Measurements from ENCODE around the gene LEF1. TPM values are rescaled to one million over a fixed set of nuclear protein-coding genes. Genes with fewer than 3 reads are reported as not detected.
A peak's percentile ranks its signal among the peaks of the same experiment; 100 is the strongest.

LEF1 gene
- total RNA-seq, 5 donors from 2014 or later (not counting 1 experiment from before 2014, with no cell fraction given) = 412 to 776 (median 500) TPM

DNA sequence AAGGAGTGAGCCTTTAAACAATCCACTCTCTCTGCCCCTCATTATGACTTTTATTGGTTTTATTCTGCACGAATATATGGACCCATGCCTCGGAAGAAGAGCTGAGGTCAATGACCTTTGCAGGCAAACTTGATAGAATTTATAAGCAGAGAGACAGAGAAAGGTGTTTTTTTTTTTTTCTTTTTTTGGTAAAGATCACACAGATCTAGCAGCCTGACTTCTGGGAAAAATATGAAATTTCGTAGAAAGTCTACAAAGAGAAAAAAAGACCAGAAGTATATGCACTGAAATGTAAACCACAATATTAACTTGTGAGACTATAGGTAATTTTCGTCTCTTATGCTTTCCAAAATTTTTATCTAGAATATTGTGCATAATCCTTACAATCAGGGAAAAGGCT is 61.6 kb downstream of the LEF1 start:
- CTCF ChIA-PET = interaction anchor here (0.9 to 2.8 kb wide), 5 partner anchors 10 to 88 kb away, joined by 3 to 12 read pairs (median 3); no protein-coding TSS in a partner anchor
- Histone ChIP-seq H3K36me3 (ENCODE audit: control insufficient read depth in 2 of 2, extremely low read depth in 1 of 2, insufficient read depth in 1 of 2, low read length in 1 of 2) (peaks cover 0 to 33% of the 10 kb centered on the region in 2 donors), H3K4me3 (ENCODE audit: control insufficient read depth in 1 of 2, extremely low read depth in 1 of 2, low read length in 1 of 2) (no peak overlapping the region), H3K27ac (ENCODE audit: low read length) (peak overlapping the region; percentile 83), H3K4me1 (ENCODE audit: control insufficient read depth in 1 of 2, extremely low read depth in 1 of 2, insufficient read depth in 2 of 2, low read length in 2 of 2) (peaks cover 67 to 88% of the 10 kb centered on the region in 2 experiments), H3K9me3 (no peaks in the 10 kb centered on the region), H3K27me3 (replicated peaks in 1 of 2; ENCODE audit: control insufficient read depth in 2 of 2, extremely low read depth in 1 of 2, insufficient read depth in 2 of 2, low read length in 1 of 2) (no peaks in the 10 kb centered on the region)
- Mint-ChIP-seq H3K4me1 (peaks cover 93 to 96% (median 96%) of the 10 kb centered on the region in 3 donors), H3K36me3 (peaks cover 54% of the 10 kb centered on the region), H3K4me3 (peak overlapping the region; percentile 28 to 67 (median 44)), H3K27me3 (no peaks in the 10 kb centered on the region), H3K9me3 (no peaks in the 10 kb centered on the region), H3K27ac (peak overlapping the region; percentile 85 to 97)
- POLR2A ChIA-PET = interaction anchor here (0.6 to 1.8 kb wide), 8 partner anchors 8 to 54 kb away, joined by 3 to 7 read pairs (median 4); no protein-coding TSS in a partner anchor
- peak in 1 of 35 experiments; percentile 30 for DNase-seq
- no CpG with 5 or more reads among the region's 4 CpGs for WGBS (ENCODE audit: insufficient coverage)
- peak in 2 of 4 experiments; percentile 3 to 16 for ATAC-seq (replicated peaks in 1 of 4)

DNA sequence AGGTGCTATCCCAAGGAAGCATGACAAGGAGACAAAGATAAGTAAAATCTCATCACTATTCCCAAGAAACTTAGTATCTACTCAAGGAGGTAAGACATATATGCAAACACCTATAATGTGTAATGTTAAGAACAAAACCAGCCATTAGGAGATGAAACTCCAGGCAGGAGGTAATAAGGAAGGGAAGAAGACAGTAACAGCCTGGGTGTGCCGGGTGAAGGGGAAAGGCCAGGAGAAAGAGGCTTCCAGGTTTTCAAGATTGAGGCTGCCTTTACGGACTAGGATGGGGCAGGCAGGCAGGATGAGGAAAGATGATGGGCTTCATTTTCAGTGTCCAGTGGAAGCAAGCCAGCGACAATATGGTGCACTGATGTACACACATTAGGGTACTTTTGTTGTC is 62.5 kb downstream of the LEF1 start:
- H3K36me3 ChIP-seq (ENCODE audit: control insufficient read depth in 2 of 2, extremely low read depth in 1 of 2, insufficient read depth in 1 of 2, low read length in 1 of 2) = peaks cover 0 to 28% of the 10 kb centered on the region in 2 donors
- H3K4me1 ChIP-seq (ENCODE audit: control insufficient read depth in 1 of 2, extremely low read depth in 1 of 2, insufficient read depth in 2 of 2, low read length in 2 of 2) = peaks cover 63 to 86% of the 10 kb centered on the region in 2 experiments
- H3K4me3 Mint-ChIP-seq = peak overlapping the region; percentile 28 to 67 (median 44)
- DNase-seq (no peak), ATAC-seq (replicated peaks in 1 of 4) (no peak)
- 90% methylated on average over 3 of the region's 3 CpGs for WGBS (ENCODE audit: insufficient coverage)
- no peaks in the 10 kb centered on the region for H3K27me3 Mint-ChIP-seq
- peak overlapping the region; percentile 85 to 97 for H3K27ac Mint-ChIP-seq
- peaks cover 55% of the 10 kb centered on the region for H3K36me3 Mint-ChIP-seq
- no peaks in the 10 kb centered on the region for H3K9me3 ChIP-seq
- ChIA-PET POLR2A (interaction anchor here in 1 of 2 donors (1.0 kb wide), 2 partner anchors 26 to 53 kb away, joined by 3 read pairs; no protein-coding TSS in a partner anchor), CTCF (interaction anchor here in 1 of 2 donors (0.6 kb wide), 1 partner anchor 27 kb away, joined by 5 read pairs; no protein-coding TSS in a partner anchor)
- H3K4me1 Mint-ChIP-seq = peaks cover 93 to 96% (median 96%) of the 10 kb centered on the region in 3 donors
- no peaks in the 10 kb centered on the region for H3K9me3 Mint-ChIP-seq
- H3K27me3 ChIP-seq (replicated peaks in 1 of 2; ENCODE audit: control insufficient read depth in 2 of 2, extremely low read depth in 1 of 2, insufficient read depth in 2 of 2, low read length in 1 of 2) = no peaks in the 10 kb centered on the region
- no peak overlapping the region for H3K4me3 ChIP-seq (ENCODE audit: control insufficient read depth in 1 of 2, extremely low read depth in 1 of 2, low read length in 1 of 2)
- H3K27ac ChIP-seq (ENCODE audit: low read length) = peak overlapping the region; percentile 39

DNA sequence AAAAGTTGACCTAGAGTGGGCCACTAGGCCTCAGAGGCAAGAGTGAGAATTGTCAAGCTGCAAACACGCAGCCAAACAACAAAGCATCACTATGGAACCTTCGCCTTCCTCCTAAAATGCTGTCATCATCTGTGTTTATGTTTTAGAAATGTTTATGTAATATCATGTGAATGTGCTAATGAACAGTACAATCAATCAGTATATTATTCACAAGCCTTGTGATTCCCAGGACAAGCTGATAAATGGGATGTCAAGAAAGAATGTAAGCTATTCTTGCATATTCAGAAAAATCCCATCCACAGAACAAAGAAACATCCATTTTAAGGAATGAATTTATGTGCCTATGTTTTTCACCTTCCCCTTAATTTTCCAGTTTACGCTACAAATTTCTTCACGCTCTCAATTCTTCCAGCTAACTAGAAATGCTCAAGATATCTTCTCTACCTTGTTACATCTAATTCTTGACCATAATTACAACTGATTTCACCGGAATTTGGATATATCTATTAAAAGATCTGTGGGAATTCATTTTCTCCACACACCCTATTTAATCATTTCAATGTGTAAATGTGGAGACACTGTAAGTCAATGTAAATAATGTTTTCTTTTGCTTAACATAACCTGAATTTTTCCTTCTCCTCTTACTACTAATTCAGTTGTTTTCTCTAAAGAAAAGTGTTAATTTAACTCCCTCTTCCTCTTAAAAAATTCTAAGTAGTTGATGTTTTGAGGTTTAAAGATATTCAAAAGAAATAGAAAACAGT is 65.5 kb downstream of the LEF1 start:
- CTCF ChIA-PET = interaction anchor here (0.5 to 1.1 kb wide), 2 partner anchors 9 to 262 kb away, joined by 3 read pairs; no protein-coding TSS in a partner anchor
- H3K4me1 ChIP-seq (ENCODE audit: control insufficient read depth in 1 of 2, extremely low read depth in 1 of 2, insufficient read depth in 2 of 2, low read length in 2 of 2) = peaks cover 39 to 77% of the 10 kb centered on the region in 2 experiments
- DNase-seq = no peak
- POLR2A ChIA-PET = interaction anchor here (0.6 to 2.1 kb wide), 6 partner anchors 10 to 64 kb away, joined by 3 to 5 read pairs (median 4); no protein-coding TSS in a partner anchor
- H3K9me3 ChIP-seq = no peaks in the 10 kb centered on the region
- ATAC-seq (replicated peaks in 1 of 4) = no peak
- Mint-ChIP-seq H3K27me3 (no peaks in the 10 kb centered on the region), H3K9me3 (no peaks in the 10 kb centered on the region), H3K4me3 (peak overlapping the region in 1 of 3 donors; percentile 67), H3K27ac (peak overlapping the region; percentile 82 to 85), H3K36me3 (peaks cover 48% of the 10 kb centered on the region), H3K4me1 (peaks cover 88 to 95% (median 92%) of the 10 kb centered on the region in 3 donors)
- no CpG with 5 or more reads among the region's 5 CpGs for WGBS (ENCODE audit: insufficient coverage)
- no peak overlapping the region for H3K27ac ChIP-seq (ENCODE audit: low read length)
- no peaks in the 10 kb centered on the region for H3K27me3 ChIP-seq (replicated peaks in 1 of 2; ENCODE audit: control insufficient read depth in 2 of 2, extremely low read depth in 1 of 2, insufficient read depth in 2 of 2, low read length in 1 of 2)
- H3K4me3 ChIP-seq (ENCODE audit: control insufficient read depth in 1 of 2, extremely low read depth in 1 of 2, low read length in 1 of 2) = no peak overlapping the region
- peaks cover 0 to 15% of the 10 kb centered on the region in 2 donors for H3K36me3 ChIP-seq (ENCODE audit: control insufficient read depth in 2 of 2, extremely low read depth in 1 of 2, insufficient read depth in 1 of 2, low read length in 1 of 2)

DNA sequence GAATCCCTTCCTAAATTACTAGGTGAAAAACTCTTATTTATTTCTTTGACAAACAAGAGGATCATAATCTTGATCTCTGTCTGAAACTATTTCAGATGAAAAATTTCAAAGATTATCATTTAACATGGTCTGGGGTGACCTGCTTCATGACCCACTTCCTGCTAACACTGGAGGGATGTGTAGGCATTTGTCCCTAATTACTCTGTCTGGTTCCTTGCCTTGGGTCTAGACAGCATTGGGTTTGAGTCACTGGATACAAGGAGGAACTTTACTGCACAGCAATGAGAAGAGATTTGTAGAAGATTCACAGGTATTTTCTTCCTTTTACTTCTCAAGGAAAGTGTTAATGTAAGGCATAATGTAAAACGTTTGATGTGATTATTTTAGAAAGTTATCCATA is 67.9 kb downstream of the LEF1 start:
- DNase-seq (no peak), ATAC-seq (replicated peaks in 1 of 4) (peak in 1 of 4 experiments; percentile 31)
- Histone ChIP-seq H3K36me3 (ENCODE audit: control insufficient read depth in 2 of 2, extremely low read depth in 1 of 2, insufficient read depth in 1 of 2, low read length in 1 of 2) (peaks cover 0 to 11% of the 10 kb centered on the region in 2 donors), H3K27me3 (replicated peaks in 1 of 2; ENCODE audit: control insufficient read depth in 2 of 2, extremely low read depth in 1 of 2, insufficient read depth in 2 of 2, low read length in 1 of 2) (no peaks in the 10 kb centered on the region), H3K9me3 (no peaks in the 10 kb centered on the region), H3K27ac (ENCODE audit: low read length) (no peak overlapping the region), H3K4me1 (ENCODE audit: control insufficient read depth in 1 of 2, extremely low read depth in 1 of 2, insufficient read depth in 2 of 2, low read length in 2 of 2) (peaks cover 32 to 80% of the 10 kb centered on the region in 2 experiments), H3K4me3 (ENCODE audit: control insufficient read depth in 1 of 2, extremely low read depth in 1 of 2, low read length in 1 of 2) (no peak overlapping the region)
- Mint-ChIP-seq H3K4me1 (peaks cover 89 to 95% (median 92%) of the 10 kb centered on the region in 3 donors), H3K9me3 (no peaks in the 10 kb centered on the region), H3K27me3 (no peaks in the 10 kb centered on the region), H3K27ac (peak overlapping the region; percentile 78 to 85), H3K36me3 (peaks cover 57% of the 10 kb centered on the region), H3K4me3 (peak overlapping the region; percentile 32 to 67 (median 38))
- POLR2A ChIA-PET = interaction anchor here (0.7 to 1.2 kb wide), 2 partner anchors 23 to 36 kb away, joined by 3 read pairs; no protein-coding TSS in a partner anchor
- WGBS (ENCODE audit: insufficient coverage) = no CpG with 5 or more reads among the region's 1 CpG
- CTCF ChIA-PET = interaction anchor here in 1 of 2 donors (1.2 kb wide), 1 partner anchor 87 kb away, joined by 4 read pairs; no protein-coding TSS in a partner anchor

DNA sequence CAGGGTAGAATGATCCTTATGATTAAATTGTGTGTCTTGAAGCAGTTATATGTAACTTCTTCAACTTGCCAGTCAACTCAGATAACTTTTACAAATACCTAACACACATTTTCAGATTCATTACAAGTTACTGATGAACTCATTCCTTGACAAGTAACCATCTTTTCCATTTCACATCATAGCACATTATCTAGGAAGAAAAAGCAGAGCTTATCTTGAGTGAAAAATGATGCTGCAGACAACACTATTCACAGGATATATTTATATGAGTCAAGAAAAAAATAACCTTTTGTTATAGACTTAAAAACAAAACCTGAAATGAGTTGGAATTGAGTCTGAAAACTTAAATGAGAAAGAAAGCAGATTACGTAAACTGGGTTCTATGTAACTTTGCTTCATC is 68.9 kb downstream of the LEF1 start:
- no peak for ATAC-seq (replicated peaks in 1 of 4)

More for the DNA sequence above, 68.9 kb downstream of the LEF1 start:
- ChIA-PET CTCF (interaction anchor here in 1 of 2 donors (0.6 to 1.2 kb wide), 3 partner anchors 14 to 86 kb away, joined by 3 to 4 read pairs (median 3); no protein-coding TSS in a partner anchor), POLR2A (interaction anchor here in 1 of 2 donors (1.0 to 1.2 kb wide), 2 partner anchors 37 to 60 kb away, joined by 3 read pairs; no protein-coding TSS in a partner anchor)
- Mint-ChIP-seq H3K36me3 (peaks cover 56% of the 10 kb centered on the region), H3K9me3 (no peaks in the 10 kb centered on the region), H3K4me3 (peak overlapping the region in 2 of 3 donors; percentile 7 to 18), H3K27me3 (no peaks in the 10 kb centered on the region), H3K27ac (peak overlapping the region; percentile 76 to 84), H3K4me1 (peaks cover 93 to 96% (median 93%) of the 10 kb centered on the region in 3 donors)
- no peaks in the 10 kb centered on the region for H3K9me3 ChIP-seq
- no peaks in the 10 kb centered on the region for H3K27me3 ChIP-seq (replicated peaks in 1 of 2; ENCODE audit: control insufficient read depth in 2 of 2, extremely low read depth in 1 of 2, insufficient read depth in 2 of 2, low read length in 1 of 2)
- H3K4me3 ChIP-seq (ENCODE audit: control insufficient read depth in 1 of 2, extremely low read depth in 1 of 2, low read length in 1 of 2) = no peak overlapping the region
- no peak for DNase-seq
- peaks cover 0 to 13% of the 10 kb centered on the region in 2 donors for H3K36me3 ChIP-seq (ENCODE audit: control insufficient read depth in 2 of 2, extremely low read depth in 1 of 2, insufficient read depth in 1 of 2, low read length in 1 of 2)
- WGBS (ENCODE audit: insufficient coverage) = no CpG with 5 or more reads among the region's 1 CpG
- no peak overlapping the region for H3K27ac ChIP-seq (ENCODE audit: low read length)
- peaks cover 34 to 86% of the 10 kb centered on the region in 2 experiments for H3K4me1 ChIP-seq (ENCODE audit: control insufficient read depth in 1 of 2, extremely low read depth in 1 of 2, insufficient read depth in 2 of 2, low read length in 2 of 2)

All from T-cell (primary cell).